Renal cortical epithelial cell (primary cell): ENCODE measurements around the gene METTL8. TPM values are rescaled to one million over a fixed set of nuclear protein-coding genes. Genes with fewer than 3 reads are reported as not detected.
A peak's percentile ranks its signal among the peaks of the same experiment; 100 is the strongest.
"Not testable (repeated sequence)": the region's sequence is repeated elsewhere in the genome, so short reads cannot be mapped to it uniquely, and the experiment has no call there.

Experiments
- DNase-seq: peaks from one replicate; pipeline ENCODE4 v3.0.0-alpha.2; 2011; ENCODE audit warnings: low read depth
- total RNA-seq: library from RNA; depleted of rRNA; stranded (reverse); fragments of >200 nt; gene quantifications from 2 replicates; pipeline ENCODE4 v1.2.3, GENCODE V29; 2014

The METTL8 gene
- total RNA-seq, 1 donor from 2014 or later, result 37.3 TPM

DNA sequence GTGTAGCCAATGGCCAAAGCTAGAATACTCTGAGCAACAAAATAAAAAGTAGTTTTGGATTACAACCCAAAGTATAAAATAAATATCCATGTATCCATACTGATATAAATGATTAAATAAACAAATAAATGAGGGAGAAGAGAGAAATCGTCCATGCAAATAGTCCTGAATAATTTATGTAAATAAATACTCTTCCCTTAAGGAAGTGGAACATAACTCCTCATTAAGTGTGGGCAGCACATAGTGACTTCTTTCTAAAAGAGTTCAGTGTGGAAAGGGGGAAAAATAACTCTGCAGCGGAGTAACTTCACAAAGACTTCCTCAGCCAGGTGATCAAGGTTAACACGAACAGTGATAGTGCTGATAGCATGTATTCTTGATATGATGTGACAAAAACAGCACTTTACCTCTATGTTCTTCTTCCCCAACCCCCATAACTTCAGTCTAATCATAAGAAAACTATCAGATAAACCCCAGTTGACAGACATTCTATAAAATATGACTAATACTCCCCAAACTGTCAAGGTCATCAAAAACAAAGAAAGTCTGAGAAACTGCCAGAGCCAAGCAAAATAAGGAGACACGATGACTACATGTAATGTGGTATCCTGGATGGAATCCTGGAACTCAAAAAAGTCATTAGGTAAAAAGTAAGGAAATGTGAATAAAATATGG, 30.7 kb downstream of the METTL8 start:
- no peak for DNase-seq

DNA sequence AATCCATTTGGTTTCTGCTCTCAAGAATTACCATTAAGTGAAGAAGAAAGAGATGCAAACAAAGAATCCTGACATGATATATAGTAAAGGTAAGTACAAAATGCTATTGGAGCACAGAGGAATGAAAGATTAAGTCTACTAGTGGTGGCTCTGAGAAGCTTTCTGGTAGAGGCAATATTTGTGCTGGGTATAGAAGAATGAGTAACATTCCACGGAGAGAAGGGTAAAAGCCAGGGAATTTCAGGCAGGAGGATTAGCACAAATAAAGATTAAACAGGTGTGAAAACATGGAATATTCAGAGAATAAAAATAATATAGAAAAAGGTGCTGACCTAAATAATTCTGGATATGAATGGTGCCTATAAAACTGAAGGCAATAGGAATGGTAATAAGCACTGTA, 31.8 kb downstream of the METTL8 start:
- DNase-seq, result no peak

DNA sequence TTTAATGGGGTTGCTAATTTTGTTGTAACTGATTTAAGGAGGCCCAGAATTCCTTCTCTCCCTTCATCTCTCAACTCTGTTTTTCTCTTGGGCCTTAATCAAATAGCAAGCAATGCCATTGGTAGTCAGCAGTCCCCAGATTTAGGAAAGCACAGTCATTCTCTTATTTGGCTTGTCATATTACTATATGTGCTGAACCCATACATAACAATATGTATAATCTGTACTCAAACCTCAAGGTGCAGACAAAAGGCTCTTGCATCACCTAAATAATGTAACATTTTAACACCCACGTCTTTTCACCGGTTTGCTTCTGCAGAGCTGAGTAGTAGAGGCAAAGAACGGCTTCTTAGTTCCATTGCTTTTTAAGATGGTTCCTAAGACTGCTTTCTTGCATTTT, 33.4 kb downstream of the METTL8 start:
- DNase-seq, result no peak

DNA sequence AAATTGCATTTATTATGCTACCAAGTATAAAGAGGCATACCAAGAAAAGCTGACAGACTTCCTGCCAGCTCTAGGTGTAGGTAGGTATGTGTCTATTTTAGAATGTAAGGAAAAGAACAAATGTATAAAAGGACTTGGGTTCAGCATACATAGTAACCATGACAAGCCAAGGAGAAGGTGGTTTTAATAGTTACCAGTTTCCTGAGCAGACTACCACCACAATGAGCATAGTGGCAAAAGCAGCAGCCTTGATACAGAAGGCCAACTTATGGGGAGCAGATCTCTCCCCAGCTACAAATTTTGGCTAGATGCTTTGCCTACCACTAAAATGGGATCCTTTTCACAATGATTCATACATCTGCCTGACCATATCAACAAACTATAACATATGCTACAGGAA, 34.5 kb downstream of the METTL8 start:
- DNase-seq, result no peak

DNA sequence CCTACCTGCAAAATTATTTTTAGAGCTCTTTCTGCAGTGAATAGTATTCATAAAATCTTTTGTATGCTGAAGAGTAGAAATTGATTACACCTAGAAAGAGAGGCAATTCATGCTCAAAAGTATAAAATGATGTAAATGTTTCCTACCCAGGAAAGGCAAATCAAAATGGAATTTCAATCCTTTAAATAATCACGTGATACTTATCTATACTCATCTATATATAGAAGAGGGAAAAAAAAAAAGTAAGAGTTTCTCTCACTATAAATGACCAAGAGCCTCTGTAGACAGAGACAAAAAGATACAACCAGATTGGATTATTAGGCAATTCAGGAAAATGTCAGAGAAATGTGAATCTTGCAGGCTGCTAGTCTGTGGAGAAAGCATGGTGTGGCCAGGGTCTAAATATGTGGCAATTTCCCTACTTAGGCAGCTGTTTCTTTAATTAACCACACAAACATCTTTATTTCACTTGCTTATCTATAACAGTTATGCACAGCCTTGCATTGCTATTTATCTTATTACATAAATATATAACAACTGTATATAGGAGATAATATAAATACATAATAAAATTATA, 39.5 kb downstream of the METTL8 start:
- DNase-seq, result no peak

DNA sequence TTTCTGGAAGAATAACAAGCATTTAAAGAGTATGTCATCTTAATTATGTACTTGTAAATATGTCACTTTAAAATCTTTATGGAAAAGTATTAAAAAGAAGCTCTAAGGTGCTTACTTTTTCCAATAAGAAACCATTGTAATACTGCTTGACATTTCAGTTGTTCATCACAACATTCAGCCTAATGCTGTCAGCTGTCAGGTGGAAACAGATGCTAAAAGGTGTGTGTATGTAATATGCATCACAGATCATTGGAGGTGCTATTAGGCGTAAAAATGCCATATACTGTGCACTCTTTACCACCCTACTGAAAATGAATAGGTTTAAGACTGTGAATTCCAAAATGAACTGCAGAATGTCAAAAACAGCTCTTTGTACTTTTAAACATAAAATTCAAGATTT, 40.3 kb downstream of the METTL8 start:
- DNase-seq, result no peak

DNA sequence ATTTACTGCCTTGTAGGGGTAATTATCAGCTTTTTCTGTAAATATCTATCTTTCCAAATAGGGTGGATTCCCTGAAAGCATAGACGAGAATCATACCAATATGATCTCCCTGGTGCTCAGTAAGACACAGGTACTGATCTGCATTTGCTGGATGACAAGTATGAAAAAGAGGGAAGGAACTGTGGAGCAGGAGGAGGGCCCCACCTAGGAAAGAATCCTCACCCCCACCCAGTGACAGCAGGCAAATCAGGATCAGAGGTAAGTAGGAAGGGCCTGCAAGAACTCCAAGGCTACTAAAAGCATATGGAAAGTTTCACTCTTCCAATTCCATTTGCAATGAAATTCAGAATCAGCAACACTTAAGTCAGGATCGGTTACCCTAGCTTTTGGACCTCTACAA, 42.3 kb downstream of the METTL8 start:
- DNase-seq, result no peak

DNA sequence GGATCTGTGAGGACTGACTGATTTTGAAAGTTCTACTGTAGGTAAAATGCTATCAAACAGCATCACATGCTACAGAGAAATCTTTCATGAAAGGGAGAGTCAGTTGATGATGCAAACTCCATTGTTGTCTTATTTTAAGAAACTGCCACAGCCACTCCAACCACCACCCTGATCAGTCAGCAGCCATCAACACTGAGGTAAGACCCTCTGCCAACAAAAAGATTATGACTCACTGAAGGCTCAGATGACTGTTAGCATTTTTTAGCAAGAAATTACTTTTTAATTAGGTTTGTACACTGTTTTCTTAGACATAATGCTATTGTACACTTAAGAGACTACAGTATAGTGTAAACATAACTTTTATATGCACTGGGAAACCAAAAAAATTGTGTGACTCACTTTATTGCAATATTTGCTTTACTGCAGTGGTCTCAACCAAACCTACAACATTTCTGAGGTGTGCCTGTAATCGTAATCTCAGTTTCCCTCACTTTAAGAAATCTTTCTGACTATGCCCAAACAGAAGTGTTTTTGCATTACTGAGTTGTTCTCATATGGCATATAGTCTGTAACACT, 42.8 kb downstream of the METTL8 start:
- peak; percentile 81 for DNase-seq

DNA sequence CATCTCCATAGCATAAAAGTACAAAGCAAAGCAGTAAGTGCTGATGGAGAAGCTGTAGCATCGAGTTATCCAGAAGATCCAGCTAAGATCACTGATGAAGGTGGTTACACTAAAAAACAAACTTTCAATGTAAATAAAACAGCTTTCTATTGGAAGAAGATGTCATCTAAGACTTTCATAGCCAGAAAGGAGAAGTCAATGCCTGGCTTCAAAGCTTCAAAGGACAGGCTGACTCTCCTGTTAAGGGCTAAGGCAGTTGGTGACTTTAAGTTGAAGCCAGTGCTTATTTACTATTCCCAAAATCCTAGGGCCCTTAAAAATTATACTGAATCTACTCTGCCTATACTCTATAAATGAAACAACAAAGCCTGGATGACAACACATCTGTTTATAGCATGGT, 44.0 kb downstream of the METTL8 start:
- DNase-seq, result no peak

DNA sequence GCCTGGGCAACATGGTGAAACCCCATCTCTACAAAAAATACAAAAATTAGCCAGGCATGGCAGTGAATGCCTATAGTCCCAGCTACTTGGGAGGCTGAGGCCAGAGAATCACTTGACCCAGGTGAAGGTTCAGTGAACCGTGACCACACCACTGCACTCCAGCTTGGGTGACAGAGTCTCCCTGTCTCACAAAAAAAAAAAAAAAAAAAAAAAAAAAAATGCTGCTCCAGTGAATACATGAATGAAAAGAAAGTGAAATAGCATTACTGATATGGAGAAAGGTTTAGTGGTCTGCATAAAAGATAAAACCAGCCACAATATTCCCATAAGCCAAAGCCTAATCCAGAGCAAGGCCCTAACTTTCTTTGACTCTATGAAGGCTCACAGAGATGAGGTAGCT, 44.5 kb downstream of the METTL8 start:
- no peak for DNase-seq

DNA sequence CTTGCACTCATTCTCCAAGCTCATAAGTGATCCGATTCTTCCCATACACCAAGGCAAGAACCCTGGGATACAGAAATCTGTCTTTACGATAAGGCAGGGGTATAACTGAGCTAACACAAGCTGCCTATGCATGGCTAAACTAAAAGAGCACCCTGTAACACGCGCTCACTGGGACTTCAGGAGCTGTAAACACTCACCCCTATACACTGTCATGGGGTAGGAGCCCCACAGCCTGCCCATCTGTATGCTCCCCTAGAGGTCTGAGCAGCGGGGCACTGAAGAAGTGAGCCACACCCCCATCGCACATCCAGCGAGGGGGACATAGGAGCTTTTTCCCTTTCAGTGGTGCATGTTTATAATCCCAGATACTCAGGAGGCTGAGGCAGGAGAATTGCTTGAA, 46.7 kb downstream of the METTL8 start:
- DNase-seq, result no peak

DNA sequence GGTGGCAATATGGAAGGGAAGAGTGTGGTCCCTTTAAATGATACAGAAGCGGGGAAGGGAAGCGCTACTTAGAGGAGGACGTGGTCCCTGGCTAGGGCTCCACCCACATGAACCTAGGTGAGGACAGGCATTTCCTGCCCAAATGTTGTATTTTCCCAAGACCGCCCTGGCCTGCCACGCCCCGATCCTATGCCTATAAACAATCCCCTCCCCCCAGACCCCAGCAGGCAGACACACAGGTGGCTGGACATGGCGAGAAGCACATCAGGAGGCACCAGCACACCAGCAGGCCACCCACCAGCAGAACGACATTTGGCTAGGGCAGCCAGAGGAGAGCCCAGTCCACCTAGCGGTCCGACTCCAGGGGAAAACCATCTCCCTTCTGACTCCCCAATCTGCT, 47.2 kb downstream of the METTL8 start:
- DNase-seq, result no peak

DNA sequence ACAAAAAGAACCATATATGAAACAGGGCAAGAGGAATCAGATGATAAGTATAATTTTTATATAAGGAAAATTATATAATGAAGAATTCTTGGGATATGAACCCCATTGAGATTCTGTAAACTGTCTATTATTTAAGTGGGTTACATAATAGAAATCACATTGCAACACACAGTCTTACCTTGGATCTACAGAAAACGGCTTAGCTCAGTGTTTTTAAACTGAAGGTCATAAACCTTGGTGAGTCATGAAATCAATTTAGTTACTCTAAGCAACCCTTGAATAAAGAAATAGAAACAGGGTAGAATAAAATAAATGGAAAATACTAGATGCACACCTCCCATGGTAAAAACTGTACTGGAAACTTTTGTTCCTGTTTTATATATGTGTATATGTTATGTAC, 50.7 kb downstream of the METTL8 start:
- DNase-seq, result peak; percentile 84

DNA sequence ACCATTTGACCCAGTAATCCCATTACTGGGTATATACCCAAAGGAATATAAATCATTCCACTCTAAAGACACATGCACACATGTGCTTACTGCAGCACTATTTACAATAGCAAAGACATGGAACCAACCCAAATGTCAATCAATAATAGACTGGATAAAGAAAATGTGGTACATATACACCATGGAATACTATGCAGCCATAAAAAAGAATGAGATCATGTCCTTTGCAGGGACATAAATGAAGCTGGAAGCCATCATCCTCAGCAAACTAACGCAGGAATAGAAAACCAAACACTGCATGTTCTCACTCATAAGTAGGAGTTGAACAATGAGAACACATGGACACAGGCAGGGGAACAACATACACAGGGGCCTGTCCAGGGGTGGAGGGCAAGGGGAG, 51.6 kb downstream of the METTL8 start:
- not testable (repeated sequence) for DNase-seq

DNA sequence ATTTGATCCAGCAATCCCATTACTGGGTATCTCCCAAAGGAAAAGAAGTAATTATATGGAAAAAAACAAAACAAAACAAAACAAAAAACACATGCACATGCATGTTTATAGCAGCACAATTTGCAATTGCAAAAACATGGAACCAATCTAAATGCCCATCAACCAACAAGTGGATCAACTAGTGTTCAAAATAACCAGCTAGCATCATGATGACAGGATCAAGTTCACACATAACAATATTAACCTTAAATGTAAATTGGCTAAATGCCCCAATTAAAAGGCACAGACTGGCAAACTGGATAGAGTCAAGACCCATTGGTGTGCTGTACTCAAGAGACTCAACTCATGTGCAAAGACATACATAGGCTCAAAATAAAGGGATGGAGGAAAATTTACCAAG, 55.9 kb downstream of the METTL8 start:
- DNase-seq, result not testable (repeated sequence)

DNA sequence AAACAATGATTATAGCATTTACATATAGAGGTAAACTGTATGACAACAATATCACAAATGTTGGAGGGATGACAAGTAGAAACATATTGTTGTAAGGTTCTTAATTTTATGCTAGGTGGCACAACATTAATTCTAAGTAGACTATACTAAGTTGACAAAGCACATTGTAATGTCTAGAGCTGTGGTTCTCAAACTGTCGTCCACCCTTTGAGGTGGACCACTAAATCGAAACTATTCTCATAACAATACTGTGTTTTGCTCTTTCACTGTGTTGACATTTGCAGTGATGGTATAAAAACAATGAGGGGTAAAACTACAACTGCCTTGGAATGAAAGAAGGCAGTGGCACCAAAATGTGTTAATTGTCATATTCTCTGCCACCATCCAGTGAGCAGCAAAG, 66.1 kb downstream of the METTL8 start:
- no peak for DNase-seq

DNA sequence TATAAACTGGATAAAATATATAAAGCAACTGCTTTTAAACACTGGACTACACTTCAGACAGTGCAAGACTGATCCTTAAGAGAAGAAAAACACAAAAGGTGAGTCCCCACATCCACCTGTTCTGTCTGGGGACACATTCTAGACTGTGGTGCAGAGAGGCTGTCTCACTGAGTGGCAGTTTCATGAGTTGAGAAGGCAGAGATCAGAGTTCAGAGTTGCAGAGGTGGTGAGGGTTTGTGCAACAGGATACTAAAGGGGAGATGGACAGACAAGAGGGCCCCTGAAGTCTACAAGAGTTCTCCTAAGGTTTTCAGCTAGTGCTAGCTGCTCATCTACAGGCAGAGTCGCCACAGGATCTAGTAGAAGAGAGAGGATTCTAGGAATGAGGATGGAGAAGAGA, 68.0 kb downstream of the METTL8 start:
- DNase-seq, result no peak

DNA sequence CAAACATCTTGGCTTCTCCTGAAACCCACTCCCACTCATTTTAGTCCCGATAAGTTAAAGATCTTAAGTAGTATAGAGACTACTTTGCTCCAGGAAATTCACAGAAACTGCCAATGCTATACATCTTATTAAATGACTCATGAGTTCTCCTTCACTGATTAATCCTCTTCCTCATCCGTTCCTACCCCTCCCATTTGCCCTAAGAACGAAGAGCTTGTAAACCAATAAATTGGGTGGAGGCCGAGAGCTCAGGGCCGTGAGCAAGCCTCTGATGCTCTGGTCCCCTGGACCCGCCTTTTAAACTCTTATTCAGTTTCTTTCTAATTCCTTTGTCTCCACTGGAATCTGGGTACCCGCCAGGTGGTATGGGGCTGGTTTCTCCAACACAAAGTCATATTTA, 68.6 kb downstream of the METTL8 start:
- peak; percentile 35 for DNase-seq

DNA sequence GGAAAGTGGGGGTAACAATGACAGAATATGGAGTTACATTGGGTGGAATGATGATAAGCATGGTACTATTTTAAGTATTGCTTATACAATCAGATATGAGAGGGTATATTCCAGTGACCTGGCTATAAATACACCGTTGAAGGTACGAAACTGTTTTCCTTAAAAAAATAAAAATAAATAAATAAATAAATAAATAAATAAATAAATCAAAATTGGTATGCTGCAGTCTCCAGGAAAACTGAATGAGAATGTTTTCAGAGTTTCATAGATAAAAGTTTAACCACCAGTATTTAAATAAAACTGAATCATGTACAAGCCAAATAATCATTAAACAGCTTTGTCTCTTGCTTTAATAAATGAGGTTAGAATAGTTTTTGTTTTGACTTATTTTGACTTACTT, 71.4 kb downstream of the METTL8 start:
- DNase-seq, result no peak

DNA sequence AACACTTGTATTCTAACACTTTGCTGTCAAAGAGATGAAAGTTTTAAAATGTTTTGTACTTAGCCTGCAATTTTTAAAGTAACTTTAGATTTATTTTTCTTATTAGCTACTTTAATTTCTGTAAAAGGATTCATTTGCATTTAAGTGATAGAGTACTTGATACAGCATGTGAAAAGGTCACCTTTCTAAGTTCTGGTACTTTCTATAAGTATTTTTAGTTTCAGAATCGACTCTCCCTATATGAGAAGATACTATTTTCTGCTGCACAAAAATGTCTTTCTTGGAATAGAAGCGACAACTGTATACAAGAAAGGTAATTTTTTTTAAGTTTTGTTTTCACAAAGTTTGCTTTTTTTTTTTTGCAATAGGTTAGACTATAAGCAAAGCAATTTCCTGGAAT, 72.9 kb downstream of the METTL8 start:
- DNase-seq, result no peak

DNA sequence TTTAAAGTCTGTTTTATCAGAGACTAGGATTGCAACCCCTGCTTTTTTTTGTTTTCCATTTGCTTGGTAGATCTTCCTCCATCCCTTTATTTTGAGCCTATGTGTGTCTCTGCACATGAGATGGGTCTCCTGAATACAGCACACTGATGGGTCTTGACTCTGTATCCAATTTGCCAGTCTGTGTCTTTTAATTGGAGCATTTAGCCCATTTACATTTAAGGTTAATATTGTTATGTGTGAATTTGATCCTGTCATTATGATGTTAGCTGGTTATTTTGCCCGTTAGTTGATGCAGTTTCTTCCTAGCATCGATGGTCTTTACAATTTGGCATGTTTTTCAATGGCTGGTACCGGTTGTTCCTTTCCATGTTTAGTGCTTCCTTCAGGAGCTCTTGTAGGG, 80.0 kb downstream of the METTL8 start:
- not testable (repeated sequence) for DNase-seq

DNA sequence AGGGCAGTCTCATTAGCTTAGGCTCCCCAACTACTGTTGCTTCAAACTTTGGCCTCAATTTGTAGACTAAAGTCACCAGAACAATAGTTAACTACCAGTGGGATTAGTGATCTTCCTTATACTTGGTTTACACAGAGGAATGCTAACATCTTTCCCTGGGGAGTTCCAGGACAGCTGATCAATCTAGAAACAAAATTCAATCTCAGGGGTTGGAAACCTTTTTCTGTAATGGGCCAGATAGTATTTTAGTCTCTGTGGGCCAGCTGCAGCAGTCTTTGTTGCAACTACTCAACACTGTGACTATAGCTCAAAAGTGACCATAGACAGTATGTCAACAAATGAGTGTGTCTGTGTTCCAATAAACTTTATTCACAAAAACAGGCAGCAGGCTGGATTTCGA, 85.7 kb downstream of the METTL8 start:
- no peak for DNase-seq

DNA sequence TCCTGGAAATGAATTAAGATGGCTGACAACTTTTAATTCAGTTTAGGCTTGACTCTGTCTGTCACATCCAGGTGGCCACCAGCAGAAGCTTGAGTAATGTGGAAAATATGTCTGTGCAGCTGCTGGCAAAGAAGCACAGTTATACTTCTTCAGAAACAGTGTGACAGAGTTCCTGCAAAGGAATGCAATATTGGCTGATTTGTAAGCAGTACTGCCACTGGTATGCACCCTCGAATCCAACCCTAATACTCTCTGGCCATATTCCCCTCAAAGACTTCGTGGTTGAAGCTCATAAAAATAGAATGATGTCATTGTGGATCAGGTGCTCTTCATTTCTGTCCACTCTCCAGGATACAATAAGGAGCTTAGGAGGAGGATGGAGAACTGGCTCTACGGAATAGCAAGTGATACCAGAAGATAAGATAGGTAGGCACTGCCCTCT, 86.2 kb downstream of the METTL8 start:
- peak; percentile 87 for DNase-seq
